GM12801 (cell line): ENCODE results near the gene KRTAP1-5.

ENCODE experiments used
- TF ChIP-seq, protein P1 (sequence below): IDR thresholded peaks from one replicate; pipeline ENCODE4 v1.5.1; 2011; ENCODE audit warnings: control low read depth; ENCODE audit not compliant: insufficient read length; ENCODE audit errors: extremely low read depth

The KRTAP1-5 gene

DNA sequence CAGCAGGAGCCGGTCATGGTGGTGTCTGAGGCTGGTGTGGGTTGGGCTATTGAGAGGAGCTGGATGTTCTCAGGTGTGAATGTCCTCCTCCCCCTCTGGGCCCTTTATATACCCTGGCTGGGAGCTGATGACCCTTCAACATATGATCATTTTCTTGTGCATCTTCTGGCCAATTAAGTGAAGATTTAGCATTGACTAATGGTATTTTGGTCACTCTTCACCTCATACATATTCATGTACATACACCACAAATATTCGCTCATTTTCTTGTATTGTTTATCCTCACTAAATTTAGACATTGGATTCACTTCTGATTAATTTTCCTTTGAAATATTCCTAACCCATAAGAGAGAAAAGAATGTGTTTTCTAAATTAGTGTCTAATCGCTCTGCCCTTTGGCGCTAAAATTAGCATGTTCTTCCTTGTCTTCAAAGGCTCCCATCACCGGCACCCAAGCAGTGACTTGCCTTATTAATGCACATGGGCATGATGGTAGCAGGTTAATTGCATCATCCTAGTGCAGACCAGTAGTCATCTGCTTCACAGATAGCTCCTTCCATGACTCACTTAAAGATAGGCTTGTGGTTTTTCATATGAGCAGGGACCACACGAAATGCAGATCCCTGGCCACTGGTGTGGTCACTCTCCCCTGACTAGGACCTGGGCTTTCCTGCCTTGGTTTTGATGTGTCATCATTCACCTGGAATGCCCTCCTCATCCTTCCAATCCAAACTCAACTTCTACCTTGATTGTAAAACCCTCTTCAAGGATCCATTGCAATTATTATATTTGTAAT, 39.0 kb upstream of the KRTAP1-5 start, which contains the start of gene KRTAP2-4:
TSS of gene KRTAP2-4 (minus strand) at position 51 of the 796 bp plus-strand sequence. CDS start at position 17, 34 bp downstream.
- TF ChIP-seq, protein P1, sequence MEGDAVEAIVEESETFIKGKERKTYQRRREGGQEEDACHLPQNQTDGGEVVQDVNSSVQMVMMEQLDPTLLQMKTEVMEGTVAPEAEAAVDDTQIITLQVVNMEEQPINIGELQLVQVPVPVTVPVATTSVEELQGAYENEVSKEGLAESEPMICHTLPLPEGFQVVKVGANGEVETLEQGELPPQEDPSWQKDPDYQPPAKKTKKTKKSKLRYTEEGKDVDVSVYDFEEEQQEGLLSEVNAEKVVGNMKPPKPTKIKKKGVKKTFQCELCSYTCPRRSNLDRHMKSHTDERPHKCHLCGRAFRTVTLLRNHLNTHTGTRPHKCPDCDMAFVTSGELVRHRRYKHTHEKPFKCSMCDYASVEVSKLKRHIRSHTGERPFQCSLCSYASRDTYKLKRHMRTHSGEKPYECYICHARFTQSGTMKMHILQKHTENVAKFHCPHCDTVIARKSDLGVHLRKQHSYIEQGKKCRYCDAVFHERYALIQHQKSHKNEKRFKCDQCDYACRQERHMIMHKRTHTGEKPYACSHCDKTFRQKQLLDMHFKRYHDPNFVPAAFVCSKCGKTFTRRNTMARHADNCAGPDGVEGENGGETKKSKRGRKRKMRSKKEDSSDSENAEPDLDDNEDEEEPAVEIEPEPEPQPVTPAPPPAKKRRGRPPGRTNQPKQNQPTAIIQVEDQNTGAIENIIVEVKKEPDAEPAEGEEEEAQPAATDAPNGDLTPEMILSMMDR = no peak

DNA sequence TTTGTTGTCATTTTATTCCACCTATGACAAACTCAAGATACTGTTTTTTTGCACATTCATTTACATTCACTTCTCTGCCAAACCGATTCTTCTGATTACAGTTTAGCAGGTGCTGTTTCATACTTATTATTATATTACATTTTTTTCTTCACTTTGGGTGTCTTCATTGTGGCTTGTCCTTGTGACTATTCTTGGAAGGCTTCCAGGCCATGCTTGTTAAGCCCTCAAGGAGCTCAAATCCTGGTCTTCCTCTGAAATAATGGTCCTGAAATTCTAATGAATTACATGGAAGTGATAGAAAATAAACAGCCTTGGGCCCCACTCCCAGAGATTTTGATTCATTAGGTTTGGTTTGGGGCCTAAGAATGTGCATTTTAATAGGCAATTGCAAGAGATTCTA, 37.3 kb upstream of the KRTAP1-5 start:
- TF ChIP-seq, protein P1 = no peak

DNA sequence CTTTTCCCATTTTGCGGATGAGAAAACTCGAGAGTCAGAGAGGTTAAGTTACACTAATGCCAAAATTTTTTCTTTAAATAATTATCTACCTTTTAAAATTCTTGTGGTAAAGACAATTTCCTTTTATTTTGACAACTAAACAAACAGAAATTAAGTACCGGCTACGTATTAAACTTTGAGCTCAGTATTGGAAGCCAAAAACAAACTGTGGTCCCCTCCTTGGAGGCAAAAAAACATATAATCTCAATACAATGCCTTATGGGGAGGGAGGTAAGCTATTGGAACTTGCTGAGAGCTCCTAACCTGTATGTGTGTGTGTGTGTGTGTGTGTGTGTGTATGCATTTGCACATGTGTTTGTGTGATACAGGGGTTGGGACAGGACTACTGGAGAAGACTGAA, 36.4 kb upstream of the KRTAP1-5 start:
- TF ChIP-seq, protein P1 = no peak

DNA sequence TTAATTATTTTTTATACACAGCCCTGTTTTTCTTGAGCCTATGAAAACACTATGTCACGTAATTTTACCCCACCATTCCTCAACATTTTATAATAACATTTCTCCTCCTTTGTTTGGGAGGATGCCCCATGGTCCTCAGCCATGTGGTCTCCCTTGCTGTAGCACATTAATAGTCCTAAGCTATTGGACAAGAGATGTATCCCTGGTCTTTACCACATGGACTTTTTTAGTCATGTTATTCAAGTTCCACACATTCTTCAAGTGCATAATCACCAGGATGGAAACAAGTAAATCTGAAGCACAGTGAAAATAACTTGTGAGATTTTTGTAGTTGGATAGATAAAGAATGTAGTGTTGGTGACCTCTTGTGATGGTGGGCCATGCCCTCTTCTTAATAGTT, 35.0 kb upstream of the KRTAP1-5 start:
- TF ChIP-seq, protein P1 = no peak

DNA sequence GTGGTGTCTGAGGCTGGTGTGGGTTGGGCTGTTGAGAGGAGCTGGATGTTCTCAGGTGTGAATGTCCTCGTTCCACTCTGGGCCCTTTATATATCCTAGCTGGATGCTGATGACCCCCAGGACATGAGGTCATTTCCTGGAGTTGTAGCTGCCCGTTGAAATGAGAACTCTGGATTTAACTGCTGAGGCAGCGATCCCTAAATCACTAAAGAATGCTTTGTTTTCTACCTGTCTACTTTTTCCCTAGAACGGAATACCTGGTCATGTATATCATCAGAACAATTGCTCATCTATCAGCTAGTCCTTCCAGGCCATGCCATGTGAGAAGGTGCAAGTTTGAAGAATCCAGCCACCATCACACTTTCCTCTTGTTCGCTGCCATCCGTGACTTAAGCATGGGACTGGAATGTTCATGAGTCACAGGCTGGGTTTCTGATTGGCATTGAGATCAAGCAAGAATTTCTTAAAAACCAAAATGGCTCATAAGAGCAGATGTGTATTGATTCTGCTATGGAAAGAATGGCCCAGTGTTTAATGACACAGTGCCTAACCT, 33.1 kb upstream of the KRTAP1-5 start, which contains the start of gene KRTAP2-3:
TSS of gene KRTAP2-3 (minus strand) at position 63 of the 553 bp plus-strand sequence. CDS start 64 bp downstream, outside the sequence.
- TF ChIP-seq, protein P1 = no peak

DNA sequence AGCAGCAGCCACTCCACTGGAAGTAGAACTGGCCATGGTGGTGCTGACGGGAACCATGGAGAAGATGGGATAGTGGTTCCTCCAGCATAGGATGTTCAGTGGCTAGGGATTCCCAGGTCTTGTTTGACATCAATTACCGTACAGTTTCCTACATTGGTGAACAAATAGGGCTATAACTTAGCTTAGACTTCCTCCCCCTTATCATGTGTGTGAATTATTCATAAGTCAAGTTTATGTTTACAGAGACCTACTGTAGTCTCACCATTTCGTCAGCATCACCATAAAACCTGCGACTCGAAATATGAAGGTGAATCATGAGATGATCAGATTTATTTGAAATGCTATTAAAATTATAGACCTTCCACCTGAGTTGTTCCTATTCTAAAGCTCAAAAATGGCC, 31.7 kb upstream of the KRTAP1-5 start:
- TF ChIP-seq, protein P1 = no peak

DNA sequence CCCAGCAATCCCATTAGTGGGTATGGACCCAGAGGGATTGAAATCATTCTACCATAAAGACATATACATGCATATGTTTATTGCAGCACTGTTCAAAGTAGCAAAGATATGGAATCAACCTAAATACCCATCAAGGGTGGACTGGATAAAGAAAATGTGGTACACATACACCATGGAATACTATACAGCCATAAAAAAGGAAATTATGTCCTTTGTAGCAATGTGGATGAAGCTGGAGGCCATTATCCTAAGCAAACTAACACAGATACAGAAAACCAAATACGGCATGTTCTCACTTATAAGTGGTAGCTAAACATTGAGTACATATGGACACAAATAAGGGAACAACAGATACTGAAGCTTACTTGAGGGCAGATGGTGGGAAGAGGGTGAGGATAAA, 30.5 kb upstream of the KRTAP1-5 start:
- TF ChIP-seq, protein P1 = no peak
